ENCODE results near the gene MEGF10.

Gene MEGF10

GRCh38 chr5:127428276-127428675, 137.7 kb downstream of the MEGF10 start:
- no peak for FAIRE-seq
- DNase-seq (ENCODE audit: insufficient read length, low spot score), result no peak
- no peak for TF ChIP-seq POLR2A (IDR thresholded peaks at IDR 0.05; ENCODE audit: low read depth, low read length)

DNA sequence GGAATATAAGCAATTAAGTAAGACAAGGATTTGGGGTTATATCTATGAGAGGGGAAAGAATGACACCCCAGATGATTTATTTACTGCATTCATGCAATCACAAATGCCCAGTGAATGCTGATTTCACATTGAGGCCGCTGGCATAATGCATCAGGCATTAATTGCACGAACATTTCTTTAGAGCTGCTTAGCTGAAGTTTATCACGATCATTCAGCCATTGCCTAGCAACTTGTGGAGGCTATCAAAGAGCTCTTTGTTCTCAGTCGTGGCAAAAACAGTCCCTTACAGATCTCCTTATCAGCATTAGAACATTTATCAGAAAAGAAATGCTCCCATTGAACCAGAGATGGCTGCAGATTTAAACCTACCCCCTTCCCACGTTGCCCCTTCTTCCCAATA, 138.2 kb downstream of the MEGF10 start:
- TF ChIP-seq POLR2A (IDR thresholded peaks at IDR 0.05; ENCODE audit: low read depth, low read length), result no peak
- FAIRE-seq, result no peak
- no peak for DNase-seq (ENCODE audit: insufficient read length, low spot score)

- FAIRE-seq (no peak), DNase-seq (ENCODE audit: insufficient read length, low spot score) (no peak)
- TF ChIP-seq POLR2A (IDR thresholded peaks at IDR 0.05; ENCODE audit: low read depth, low read length), result no peak
Observed at GRCh38 chr5:127429928-127430327, 139.3 kb downstream of the MEGF10 start.

DNA sequence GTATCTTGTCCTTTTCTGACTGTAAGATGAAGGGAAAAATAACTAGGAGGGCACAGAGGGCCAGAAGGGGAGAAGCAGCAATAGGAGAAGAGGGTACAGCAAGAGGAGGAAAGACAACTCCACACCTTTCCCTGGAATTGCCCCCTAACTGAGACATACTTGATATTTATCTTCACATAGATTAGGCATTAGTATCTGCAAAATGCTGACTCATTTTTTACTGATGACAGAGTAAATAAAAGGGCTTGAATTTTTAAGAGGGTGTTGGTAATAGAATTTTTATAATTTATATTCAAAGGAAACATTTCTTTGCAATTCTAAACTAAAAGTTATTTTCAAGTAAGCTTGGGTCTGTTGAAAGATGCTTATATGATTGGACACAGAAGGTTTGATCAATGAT, 140.0 kb downstream of the MEGF10 start:
- DNase-seq (ENCODE audit: insufficient read length, low spot score), result no peak
- TF ChIP-seq POLR2A (IDR thresholded peaks at IDR 0.05; ENCODE audit: low read depth, low read length), result no peak
- no peak for FAIRE-seq

DNA sequence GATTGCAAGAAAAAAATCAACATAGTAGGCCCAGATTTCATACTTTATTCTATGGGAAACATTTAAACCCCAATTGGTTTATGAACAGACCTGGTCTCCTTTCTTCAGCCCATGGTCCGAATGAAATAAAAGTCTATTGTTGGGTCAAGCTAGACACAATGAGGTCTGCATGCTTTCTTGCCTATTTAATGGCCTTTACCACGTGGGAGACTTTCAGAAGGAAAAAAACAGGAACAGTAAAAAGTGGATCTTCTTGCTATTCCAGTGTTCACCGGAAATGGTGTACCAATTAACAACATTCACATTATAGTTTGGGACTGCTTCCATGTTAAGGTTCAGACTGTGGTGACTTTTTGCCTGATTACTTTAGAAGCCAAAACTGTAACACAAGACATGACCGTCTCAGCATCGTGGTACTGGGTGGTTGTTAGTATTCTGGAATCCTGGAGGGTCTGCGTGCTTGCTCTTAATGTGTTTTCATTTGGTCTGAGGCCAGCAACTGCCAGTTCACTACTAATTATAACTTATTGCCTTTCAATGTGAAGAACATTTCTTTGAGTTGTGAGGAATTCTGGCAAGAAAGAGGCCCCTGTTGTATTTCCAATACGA, 141.5 kb downstream of the MEGF10 start:
- DNase-seq (ENCODE audit: insufficient read length, low spot score) (no peak), FAIRE-seq (no peak)
- TF ChIP-seq POLR2A (IDR thresholded peaks at IDR 0.05; ENCODE audit: low read depth, low read length), result no peak

- no peak for DNase-seq (ENCODE audit: insufficient read length, low spot score)
- no peak for FAIRE-seq
- TF ChIP-seq POLR2A (IDR thresholded peaks at IDR 0.05; ENCODE audit: low read depth, low read length), result no peak
Observed at GRCh38 chr5:127433526-127433925, 142.9 kb downstream of the MEGF10 start.

DNA sequence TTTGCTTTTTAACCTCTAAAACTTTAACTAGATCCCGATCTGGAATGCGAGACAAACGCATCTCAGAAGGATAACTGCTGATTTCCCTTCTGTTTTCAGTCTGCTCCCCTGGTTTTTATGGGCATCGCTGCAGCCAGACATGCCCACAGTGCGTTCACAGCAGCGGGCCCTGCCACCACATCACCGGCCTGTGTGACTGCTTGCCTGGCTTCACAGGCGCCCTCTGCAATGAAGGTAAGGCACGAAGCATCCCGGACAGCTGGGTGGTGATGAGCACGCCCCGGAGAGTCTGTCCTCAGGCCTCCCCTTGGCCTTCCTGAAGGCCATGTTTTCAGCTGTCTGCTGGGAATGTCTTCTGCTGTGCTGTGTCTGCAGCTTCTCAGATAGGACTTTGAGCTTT, 144.0 kb downstream of the MEGF10 start:
- no peak for FAIRE-seq
- no peak for TF ChIP-seq POLR2A (IDR thresholded peaks at IDR 0.05; ENCODE audit: low read depth, low read length)
- no peak for DNase-seq (ENCODE audit: insufficient read length, low spot score)

DNA sequence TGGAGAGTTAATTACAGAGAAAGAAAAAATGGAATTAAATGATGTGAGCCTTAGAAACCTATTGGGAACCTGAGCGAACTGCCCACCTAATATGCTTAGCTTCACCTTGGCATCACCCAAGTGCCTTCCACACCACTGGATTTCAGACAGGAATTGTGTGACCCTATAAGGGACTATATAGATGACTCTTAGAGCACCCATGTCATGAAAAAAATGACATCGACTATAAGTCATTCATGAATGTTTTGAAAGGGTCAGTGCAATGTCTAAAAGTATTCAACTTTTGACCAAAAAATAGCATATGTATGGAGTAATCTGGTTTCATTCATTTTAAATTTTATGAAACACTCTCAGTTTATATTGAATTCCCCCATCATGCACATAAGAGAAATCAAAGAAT, 145.2 kb downstream of the MEGF10 start:
- no peak for DNase-seq (ENCODE audit: insufficient read length, low spot score)
- no peak for FAIRE-seq
- TF ChIP-seq POLR2A (IDR thresholded peaks at IDR 0.05; ENCODE audit: low read depth, low read length), result no peak

- no peak for DNase-seq (ENCODE audit: insufficient read length, low spot score)
- no peak for FAIRE-seq
- TF ChIP-seq POLR2A (IDR thresholded peaks at IDR 0.05; ENCODE audit: low read depth, low read length), result no peak
Observed at GRCh38 chr5:127439644-127440043, 149.0 kb downstream of the MEGF10 start.

- DNase-seq (ENCODE audit: insufficient read length, low spot score) (peak; percentile 18), FAIRE-seq (no peak)
- TF ChIP-seq POLR2A (IDR thresholded peaks at IDR 0.05; ENCODE audit: low read depth, low read length), result no peak
Observed at GRCh38 chr5:127440831-127441230, 150.2 kb downstream of the MEGF10 start.

- no peak for DNase-seq (ENCODE audit: insufficient read length, low spot score)
- TF ChIP-seq POLR2A (IDR thresholded peaks at IDR 0.05; ENCODE audit: low read depth, low read length), result no peak
- no peak for FAIRE-seq
Observed at GRCh38 chr5:127441799-127442484, 151.3 kb downstream of the MEGF10 start.

- DNase-seq (ENCODE audit: insufficient read length, low spot score), result no peak
- no peak for TF ChIP-seq POLR2A (IDR thresholded peaks at IDR 0.05; ENCODE audit: low read depth, low read length)
- FAIRE-seq, result no peak
Observed at GRCh38 chr5:127444171-127444570, 153.6 kb downstream of the MEGF10 start.

DNA sequence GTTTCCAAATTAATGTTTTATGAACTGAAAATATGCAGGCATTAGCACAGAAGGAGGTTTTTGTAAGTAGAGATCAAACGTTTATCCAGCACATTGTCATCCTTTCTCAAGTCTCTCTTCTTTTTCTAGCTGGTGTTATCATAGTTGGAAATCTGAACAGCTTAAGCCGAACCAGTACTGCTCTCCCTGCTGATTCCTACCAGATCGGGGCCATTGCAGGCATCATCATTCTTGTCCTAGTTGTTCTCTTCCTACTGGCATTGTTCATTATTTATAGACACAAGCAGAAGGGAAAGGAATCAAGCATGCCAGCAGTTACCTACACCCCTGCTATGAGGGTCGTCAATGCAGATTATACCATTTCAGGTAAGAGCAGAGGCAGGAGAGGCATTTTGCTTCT, 154.7 kb downstream of the MEGF10 start:
- FAIRE-seq (no peak), DNase-seq (ENCODE audit: insufficient read length, low spot score) (no peak)
- TF ChIP-seq POLR2A (IDR thresholded peaks at IDR 0.05; ENCODE audit: low read depth, low read length), result no peak

- FAIRE-seq (no peak), DNase-seq (ENCODE audit: insufficient read length, low spot score) (no peak)
- TF ChIP-seq POLR2A (IDR thresholded peaks at IDR 0.05; ENCODE audit: low read depth, low read length), result no peak
Observed at GRCh38 chr5:127446626-127447025, 156.0 kb downstream of the MEGF10 start.

DNA sequence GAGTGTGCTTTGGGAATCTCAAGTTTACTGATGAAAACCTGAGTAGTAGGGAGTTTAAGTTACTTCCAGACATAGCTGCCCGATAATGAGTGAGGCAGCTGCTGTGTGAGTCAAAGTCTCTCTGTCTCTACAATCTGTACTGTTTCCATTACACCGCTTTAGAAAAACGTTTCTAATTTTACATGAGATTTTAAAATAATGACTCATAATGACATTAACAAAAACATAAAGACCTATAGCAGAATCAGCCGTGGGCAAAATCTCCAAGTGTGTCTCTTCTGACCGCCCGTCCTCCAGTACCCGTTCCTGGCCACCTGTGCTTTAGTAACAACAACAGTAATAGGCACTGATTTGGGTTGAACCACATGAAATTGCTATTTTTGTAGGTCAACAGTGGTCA, 157.2 kb downstream of the MEGF10 start:
- no peak for TF ChIP-seq POLR2A (IDR thresholded peaks at IDR 0.05; ENCODE audit: low read depth, low read length)
- no peak for FAIRE-seq
- no peak for DNase-seq (ENCODE audit: insufficient read length, low spot score)

Data from H54 (cell line).